H1 (cell line): ENCODE data around the gene TTC38. TPM values are rescaled to one million over a fixed set of nuclear protein-coding genes. Genes with fewer than 3 reads are reported as not detected.

Source experiments
- CTCF ChIA-PET: fragments of 300-600 bp; sonication (Branson Sonifier 250); formaldehyde crosslinking; loops from one replicate; lab custom pipeline; 2021; ENCODE audit not compliant: partially characterized antibody; lab: Charles Lee
- POLR2A ChIA-PET: fragments of 300-600 bp; sonication (Branson Sonifier 250); formaldehyde crosslinking; loops from one replicate; lab custom pipeline; 2021; ENCODE audit warnings: inconsistent platforms; ENCODE audit not compliant: partially characterized antibody; lab: Charles Lee
- DNase-seq, 2 experiments: peaks; one replicate each; pipeline versions ENCODE4 v3.0.0 to v3.0.0-alpha.2; 2010 to 2022; ENCODE audit warnings: low spot score in 2 of 2, low read depth in 1 of 2, mixed read lengths in 1 of 2
- FAIRE-seq: peaks from 2 replicates; lab custom pipeline; 2011; peaks lifted over from hg19 to GRCh38; lab: Jason Lieb, UNC
- H2AFZ ChIP-seq: 2 replicates; pipeline ENCODE4 v1.8.1; 2012; ENCODE audit warnings: low read length, inconsistent platforms
- H2AK5ac ChIP-seq: 2 replicates; pipeline ENCODE4 v1.6.1; 2013; ENCODE audit warnings: low read depth, low read length
- H2BK120ac ChIP-seq: replicated peaks from 2 replicates; pipeline ENCODE3; 2013; ENCODE audit warnings: low read depth, low read length, inconsistent platforms
- H2BK12ac ChIP-seq: 2 replicates; pipeline ENCODE4 v1.6.1; 2013; ENCODE audit warnings: low read depth, low read length
- H2BK15ac ChIP-seq: 2 replicates; pipeline ENCODE4 v1.6.1; 2013; ENCODE audit warnings: low read length
- H2BK20ac ChIP-seq: 2 replicates; pipeline ENCODE4 v1.6.1; 2013; ENCODE audit warnings: low read length
- H2BK5ac ChIP-seq: 2 replicates; pipeline ENCODE4 v1.6.1; 2013; ENCODE audit warnings: low read depth, low read length
- H3K14ac ChIP-seq: 2 replicates; pipeline ENCODE4 v1.6.1; 2013; ENCODE audit warnings: inconsistent platforms; ENCODE audit not compliant: insufficient read length
- H3K18ac ChIP-seq: 2 replicates; pipeline ENCODE4 v1.6.1; 2013; ENCODE audit warnings: low read length; ENCODE audit errors: extremely low read depth
- H3K23ac ChIP-seq: 2 replicates; pipeline ENCODE4 v1.6.1; 2013; ENCODE audit warnings: inconsistent platforms; ENCODE audit not compliant: insufficient read length
- H3K23me2 ChIP-seq: 2 replicates; pipeline ENCODE4 v1.6.1; 2013; ENCODE audit warnings: low read depth, low read length
- H3K27ac ChIP-seq: 2 replicates; pipeline ENCODE4 v1.6.1; 2011; ENCODE audit warnings: low read depth, low read length, inconsistent platforms
- H3K27me3 ChIP-seq, 4 experiments: replicated peaks in 1 of 4; 1 replicate in 1 of 4; 2 replicates in 3 of 4; pipeline versions ENCODE4 v1.6.1 to v1.8.1; 2011 to 2013; ENCODE audit warnings: low read length in 3 of 4, mild to moderate bottlenecking in 3 of 4, inconsistent platforms in 2 of 4, mixed read lengths in 2 of 4, moderate library complexity in 1 of 4; ENCODE audit not compliant: control insufficient read depth in 3 of 4, insufficient read depth in 3 of 4; ENCODE audit errors: extremely low read depth in 1 of 4
- H3K36me3 ChIP-seq, 4 experiments: 2 replicates each; pipeline versions ENCODE4 v1.6.1 to v1.8.1; 2011 to 2013; ENCODE audit warnings: mild to moderate bottlenecking in 4 of 4, low read length in 3 of 4, moderate library complexity in 2 of 4, control low read depth in 1 of 4, inconsistent platforms in 1 of 4; ENCODE audit not compliant: insufficient read depth in 4 of 4, control insufficient read depth in 2 of 4
- H3K4ac ChIP-seq: replicated peaks from 2 replicates; pipeline ENCODE3; 2013; ENCODE audit warnings: low read length, low read depth, mixed read lengths, inconsistent platforms; ENCODE audit not compliant: insufficient read length
- H3K4me1 ChIP-seq, 4 experiments: replicated peaks in 1 of 4; 1 replicate in 1 of 4; 2 replicates in 3 of 4; pipeline versions ENCODE4 v1.6.1 to v1.8.1; 2011 to 2013; ENCODE audit warnings: low read length in 3 of 4, inconsistent platforms in 2 of 4, mixed read lengths in 1 of 4; ENCODE audit not compliant: insufficient read depth in 4 of 4, control insufficient read depth in 3 of 4
- H3K4me2 ChIP-seq, 2 experiments: 2 replicates each; pipeline versions ENCODE4 v1.6.1 to v1.8.1; 2011 to 2013; ENCODE audit warnings: low read depth in 2 of 2, low read length in 2 of 2, control low read depth in 1 of 2, inconsistent platforms in 1 of 2, mild to moderate bottlenecking in 1 of 2; ENCODE audit not compliant: insufficient read depth in 1 of 2
- H3K4me3 ChIP-seq, 4 experiments: fragments of 200-600, 300-600 bp in 1 of 4; sonication (generic), shearing (Covaris generic), sonication (Bioruptor Twin) in 1 of 4; 2 replicates each; pipeline versions ENCODE4 v1.5.1 to v1.8.1; 2011 to 2016; ENCODE audit warnings: low read length in 4 of 4, low read depth in 3 of 4, control low read depth in 2 of 4, inconsistent platforms in 2 of 4, mild to moderate bottlenecking in 2 of 4, mixed read lengths in 1 of 4, moderate library complexity in 1 of 4; ENCODE audit not compliant: insufficient read depth in 2 of 4; ENCODE audit errors: extremely low read depth in 1 of 4
- H3K56ac ChIP-seq: replicated peaks from 2 replicates; pipeline ENCODE3; 2013; ENCODE audit warnings: low read depth, mild to moderate bottlenecking, mixed read lengths, low read length, inconsistent platforms; ENCODE audit not compliant: insufficient read length
- H3K79me1 ChIP-seq: 2 replicates; pipeline ENCODE4 v1.6.1; 2013; ENCODE audit warnings: low read depth, low read length, control low read depth
- H3K79me2 ChIP-seq, 2 experiments: 2 replicates each; pipeline versions ENCODE4 v1.6.1 to v1.8.1; 2012 to 2013; ENCODE audit warnings: low read length in 2 of 2, mild to moderate bottlenecking in 2 of 2, inconsistent platforms in 1 of 2; ENCODE audit not compliant: insufficient read depth in 2 of 2, control insufficient read depth in 1 of 2
- H3K9ac ChIP-seq, 4 experiments: replicated peaks in 1 of 4; 1 replicate in 1 of 4; 2 replicates in 3 of 4; pipeline versions ENCODE4 v1.6.1 to v1.8.1; 2011 to 2013; ENCODE audit warnings: low read depth in 3 of 4, low read length in 3 of 4, control low read depth in 2 of 4, mild to moderate bottlenecking in 2 of 4, moderate library complexity in 2 of 4, inconsistent platforms in 1 of 4; ENCODE audit errors: extremely low read depth in 1 of 4
- H3K9me3 ChIP-seq, 2 experiments: 2 replicates each; pipeline versions ENCODE4 v1.6.1 to v1.8.1; 2012 to 2013; ENCODE audit warnings: mild to moderate bottlenecking in 2 of 2, moderate library complexity in 2 of 2, control low read depth in 1 of 2, inconsistent platforms in 1 of 2, low read depth in 1 of 2, low read length in 1 of 2, mixed read lengths in 1 of 2; ENCODE audit not compliant: insufficient read depth in 2 of 2
- H4K20me1 ChIP-seq, 2 experiments: replicated peaks in 1 of 2; 2 replicates each; pipeline versions ENCODE3 to v1.8.1; 2011 to 2013; ENCODE audit warnings: inconsistent platforms in 2 of 2, low read length in 2 of 2, mild to moderate bottlenecking in 1 of 2; ENCODE audit not compliant: insufficient read depth in 2 of 2, control insufficient read depth in 1 of 2
- H4K5ac ChIP-seq: 2 replicates; pipeline ENCODE4 v1.6.1; 2013; ENCODE audit warnings: low read length, low read depth, mixed read lengths, inconsistent platforms; ENCODE audit not compliant: insufficient read length
- H4K8ac ChIP-seq: 2 replicates; pipeline ENCODE4 v1.8.0; 2013; ENCODE audit warnings: mild to moderate bottlenecking, moderate library complexity, low read length, inconsistent platforms; ENCODE audit not compliant: insufficient read depth; ENCODE audit errors: extremely low read depth
- H4K91ac ChIP-seq: replicated peaks from 2 replicates; pipeline ENCODE3; 2013; ENCODE audit warnings: low read length, mixed read lengths, inconsistent platforms; ENCODE audit not compliant: insufficient read length
- CTBP2 ChIP-seq: IDR thresholded peaks from 2 replicates; pipeline ENCODE4 v1.7.0; 2011; ENCODE audit warnings: borderline replicate concordance, mild to moderate bottlenecking, moderate library complexity, mixed read lengths, low read length; ENCODE audit not compliant: insufficient read depth, insufficient read length
- CTCF ChIP-seq, 3 experiments: IDR thresholded peaks; 1 replicate in 2 of 3; 2 replicates in 1 of 3; pipeline versions ENCODE4 v1.5.1 to v1.6.1; 2011; ENCODE audit warnings: low read length in 3 of 3, mild to moderate bottlenecking in 3 of 3, inconsistent platforms in 2 of 3, low read depth in 1 of 3, moderate library complexity in 1 of 3; ENCODE audit not compliant: insufficient read depth in 1 of 3; ENCODE audit errors: control extremely low read depth in 1 of 3
- GABPA ChIP-seq: IDR thresholded peaks from 2 replicates; pipeline ENCODE4 v1.6.1; 2011; ENCODE audit warnings: mild to moderate bottlenecking, low read length, moderate library complexity, borderline replicate concordance; ENCODE audit not compliant: insufficient read depth
- KDM5A ChIP-seq: fragments of 200-600 bp; IDR thresholded peaks from 2 replicates; pipeline ENCODE4 v1.7.1; 2012; ENCODE audit warnings: mild to moderate bottlenecking, low read length, inconsistent platforms, mixed read lengths
- PHF8 ChIP-seq: fragments of 200-600 bp; sonication (generic); conservative IDR thresholded peaks from 2 replicates; pipeline ENCODE4 v1.7.1; 2012; ENCODE audit warnings: low read depth, mild to moderate bottlenecking, inconsistent platforms, low read length, moderate library complexity
- SIX5 ChIP-seq: IDR thresholded peaks from 2 replicates; pipeline ENCODE4 v1.6.1; 2011; ENCODE audit warnings: mild to moderate bottlenecking, low read depth, low read length
- TAF7 ChIP-seq: optimal IDR thresholded peaks from 2 replicates; pipeline ENCODE3; 2011; ENCODE audit warnings: low read depth, mild to moderate bottlenecking, inconsistent platforms, low read length, moderate library complexity, borderline replicate concordance
- TBP ChIP-seq: IDR thresholded peaks from 2 replicates; pipeline ENCODE4 v1.6.1; 2011; ENCODE audit warnings: low read depth, low read length, improper control_type of control experiment
- USF2 ChIP-seq: IDR thresholded peaks from 2 replicates; pipeline ENCODE4 v1.6.1; 2011; ENCODE audit warnings: low read length, improper control_type of control experiment
- ZNF274 ChIP-seq: IDR thresholded peaks from 2 replicates; pipeline ENCODE4 v1.7.0; 2012; ENCODE audit warnings: low read length, borderline replicate concordance; ENCODE audit errors: extremely low read depth
- WGBS, 2 experiments: shearing (Covaris generic) in 1 of 2; methylation state at CpG; one replicate each; pipeline versions ENCODE4 v1.1.6 to v1.1.7; 2013 to 2015; ENCODE audit warnings: low lambda C conversion rate in 2 of 2, mixed read lengths in 2 of 2, inconsistent platforms in 1 of 2, low coverage in 1 of 2, missing lambda C conversion rate in 1 of 2; ENCODE audit not compliant: insufficient replicate concordance in 2 of 2, insufficient coverage in 1 of 2, insufficient read length in 1 of 2; ENCODE audit errors: extremely low coverage in 1 of 2, missing lambda C conversion rate in 1 of 2; 5-methylcytosine and 5-hydroxymethylcytosine counted together
- polyA plus RNA-seq, 7 experiments: library from polyadenylated mRNA; depleted of rRNA in 3 of 7; stranded (reverse) in 5 of 7; unstranded in 2 of 7; fragments of >200 nt in 5 of 7; fragments of 200-250 nt in 2 of 7; gene quantifications; 1 replicate in 5 of 7; 2 replicates in 1 of 7; 4 replicates in 1 of 7; pipeline versions ENCODE4 v1.2.1 to v1.2.3, GENCODE V29; 2011 to 2013; ENCODE audit warnings: missing spikeins in 2 of 7, mixed read lengths in 2 of 7
- total RNA-seq: library from RNA; stranded (reverse); fragmentation: NEBNext Ultra II Directional; extraction: Animal tissue kit (Norgen Biotek cat#: 25700); gene quantifications from 2 replicates; pipeline ENCODE4 v1.2.1, GENCODE V29; 2021

Gene TTC38
- total and polyA plus RNA-seq, 2 of the 8 experiments (the other 6 are each of a cell fraction or from before 2014, with no cell fraction given): 25.3 to 34.8 TPM

- no peaks in the 10 kb centered on the region for H3K23me2 ChIP-seq
- H2BK20ac ChIP-seq: no peak overlapping the region
- no peak overlapping the region for H3K27ac ChIP-seq
- no peak overlapping the region for H4K5ac ChIP-seq
- no peak overlapping the region for H3K4me3 ChIP-seq
- DNase-seq: no peak
- no peaks in the 10 kb centered on the region for H3K27me3 ChIP-seq
- H3K9me3 ChIP-seq: no peaks in the 10 kb centered on the region
- no peak for TF ChIP-seq GABPA
- TF ChIP-seq CTCF (IDR thresholded peaks at IDR 0.05; ENCODE audit: control extremely low read depth in 1 of 3, insufficient read depth in 1 of 3, low read depth in 1 of 3, low read length in 3 of 3): no peak
- TF ChIP-seq PHF8: no peak
- TF ChIP-seq KDM5A: no peak
- no peak for TF ChIP-seq CTBP2
- TF ChIP-seq USF2: no peak
- no peak for TF ChIP-seq TAF7
- TF ChIP-seq SIX5: no peak
- no peak for TF ChIP-seq ZNF274
- no peak for TF ChIP-seq TBP
- peaks cover 0 to 4% (median 3%) of the 10 kb centered on the region in 4 experiments; a peak in 2 of 7 replicates for H3K4me1 ChIP-seq
- H3K79me1 ChIP-seq: peaks cover 12% of the 10 kb centered on the region
- no peak for FAIRE-seq
- no peak overlapping the region for H3K56ac ChIP-seq
- peaks cover 23 to 68% (median 44%) of the 10 kb centered on the region in 4 experiments for H3K36me3 ChIP-seq
- H2BK15ac ChIP-seq: no peak overlapping the region
- no peak overlapping the region for H2BK120ac ChIP-seq
- H4K8ac ChIP-seq: no peak overlapping the region
- H3K4ac ChIP-seq: no peak overlapping the region
- H3K18ac ChIP-seq: no peak overlapping the region
- H3K4me2 ChIP-seq: no peak overlapping the region
- peaks cover 9 to 38% of the 10 kb centered on the region in 2 experiments for H3K79me2 ChIP-seq
- POLR2A ChIA-PET: interaction anchor here (0.6 to 1.9 kb wide), 3 partner anchors 14 to 187 kb away, joined by 4 read pairs; no protein-coding TSS in a partner anchor
- no peak overlapping the region for H2BK5ac ChIP-seq
- no peak overlapping the region for H3K23ac ChIP-seq
- H4K91ac ChIP-seq: no peak overlapping the region
- no peak overlapping the region for H2AFZ ChIP-seq
- H4K20me1 ChIP-seq: peaks cover 7 to 18% of the 10 kb centered on the region in 2 experiments
- WGBS, 2 experiments: 94% methylated on average over 11 of the region's 13 CpGs; no CpG with 5 or more reads in 1 of the 2 experiments
- no peak overlapping the region for H3K9ac ChIP-seq
- CTCF ChIA-PET: interaction anchor here (0.6 to 1.9 kb wide), 4 partner anchors 26 to 225 kb away, joined by 3 to 7 read pairs (median 3); no protein-coding TSS in a partner anchor
- H3K14ac ChIP-seq: no peak overlapping the region
- no peak overlapping the region for H2BK12ac ChIP-seq
- no peak overlapping the region for H2AK5ac ChIP-seq
These were observed 72.9 kb downstream of the TTC38 start for GRCh38 chr22:46340676-46341075.
